ENCODE measurements around the gene DNAH6. TPM values are rescaled to one million over a fixed set of nuclear protein-coding genes. Genes with fewer than 3 reads are reported as not detected.
A peak's percentile ranks its signal among the peaks of the same experiment; 100 is the strongest.

Gene DNAH6
- total and polyA plus RNA-seq, 2 of the 8 experiments (the other 6 are each of a cell fraction or from before 2014, with no cell fraction given), result 0.06 to 0.43 TPM

- Histone ChIP-seq H3K23me2 (ENCODE audit: low read depth, low read length) (no peaks in the 10 kb centered on the region), H2BK5ac (ENCODE audit: low read depth, low read length) (no peak overlapping the region), H3K4me2 (ENCODE audit: insufficient read depth in 1 of 2, low read depth in 2 of 2, low read length in 2 of 2) (no peak overlapping the region), H2BK12ac (ENCODE audit: low read depth, low read length) (no peak overlapping the region), H3K27me3 (replicated peaks in 1 of 4; ENCODE audit: control insufficient read depth in 3 of 4, extremely low read depth in 1 of 4, insufficient read depth in 3 of 4, low read length in 3 of 4) (peaks cover 4 to 8% (median 6%) of the 10 kb centered on the region in 4 experiments), H3K4ac (replicated peaks; ENCODE audit: insufficient read length, low read depth, low read length) (no peak overlapping the region), H2AFZ (ENCODE audit: low read length) (no peak overlapping the region), H3K36me3 (ENCODE audit: control insufficient read depth in 2 of 4, insufficient read depth in 4 of 4, low read length in 3 of 4) (no peaks in the 10 kb centered on the region), H3K56ac (replicated peaks; ENCODE audit: insufficient read length, low read depth, low read length) (no peak overlapping the region), H3K9me3 (ENCODE audit: insufficient read depth in 2 of 2, low read depth in 1 of 2, low read length in 1 of 2) (no peaks in the 10 kb centered on the region), H3K23ac (ENCODE audit: insufficient read length) (no peak overlapping the region), H4K8ac (ENCODE audit: extremely low read depth, insufficient read depth, low read length) (no peak overlapping the region), H3K79me2 (ENCODE audit: control insufficient read depth in 1 of 2, insufficient read depth in 2 of 2, low read length in 2 of 2) (no peaks in the 10 kb centered on the region; a peak in 1 of 4 replicates), H3K27ac (ENCODE audit: low read depth, low read length) (no peak overlapping the region), H4K91ac (replicated peaks; ENCODE audit: insufficient read length, low read length) (no peak overlapping the region), H3K18ac (ENCODE audit: extremely low read depth, low read length) (no peak overlapping the region), H3K4me1 (replicated peaks in 1 of 4; ENCODE audit: control insufficient read depth in 3 of 4, insufficient read depth in 4 of 4, low read length in 3 of 4) (peaks cover 0 to 6% (median 3%) of the 10 kb centered on the region in 4 experiments; a peak in 5 of 7 replicates), H3K79me1 (ENCODE audit: low read depth, low read length) (no peaks in the 10 kb centered on the region; the same call in none of the 2 replicates), H3K14ac (ENCODE audit: insufficient read length) (no peak overlapping the region), H2AK5ac (ENCODE audit: low read depth, low read length) (no peak overlapping the region), H2BK120ac (replicated peaks; ENCODE audit: low read depth, low read length) (no peak overlapping the region), H4K5ac (ENCODE audit: insufficient read length, low read depth, low read length) (no peak overlapping the region), H2BK20ac (ENCODE audit: low read length) (no peak overlapping the region), H3K9ac (replicated peaks in 1 of 4; ENCODE audit: extremely low read depth in 1 of 4, low read depth in 3 of 4, low read length in 3 of 4) (no peak overlapping the region), H4K20me1 (replicated peaks in 1 of 2; ENCODE audit: control insufficient read depth in 1 of 2, insufficient read depth in 2 of 2, low read length in 2 of 2) (no peaks in the 10 kb centered on the region), H3K4me3 (ENCODE audit: extremely low read depth in 1 of 4, insufficient read depth in 2 of 4, low read depth in 3 of 4, low read length in 4 of 4) (no peak overlapping the region), H2BK15ac (ENCODE audit: low read length) (0 out of 2 replicates have a peak overlapping the region, but pooled peaks have one; percentile 13)
- CTCF ChIA-PET (ENCODE audit: partially characterized antibody), result interaction anchor here (0.5 to 3.0 kb wide), 10 partner anchors 9 to 336 kb away, joined by 3 to 18 read pairs (median 4); no protein-coding TSS in a partner anchor
- FAIRE-seq (no peak), DNase-seq (ENCODE audit: low read depth in 1 of 2, low spot score in 2 of 2) (no peak)
- WGBS, 2 experiments (ENCODE audit: extremely low coverage in 1 of 2, insufficient coverage in 1 of 2, insufficient read length in 1 of 2, insufficient replicate concordance in 2 of 2, low coverage in 1 of 2, low lambda C conversion rate in 2 of 2, missing lambda C conversion rate in 1 of 2), result 86% methylated on average over 6 of the region's 6 CpGs; no CpG with 5 or more reads in 1 of the 2 experiments
- POLR2A ChIA-PET (ENCODE audit: partially characterized antibody), result interaction anchor here (1.2 to 1.4 kb wide), 2 partner anchors 19 to 74 kb away, joined by 3 to 4 read pairs; partner anchors contain the start of gene TRABD2A
- TF ChIP-seq SP2 (IDR thresholded peaks at IDR 0.05; ENCODE audit: low read length) (no peak), EGR1 (IDR thresholded peaks at IDR 0.05; ENCODE audit: borderline replicate concordance, low read depth, low read length) (no peak), CTBP2 (IDR thresholded peaks at IDR 0.05; ENCODE audit: borderline replicate concordance, insufficient read depth, insufficient read length, low read length) (no peak), TAF7 (optimal IDR thresholded peaks at IDR 0.05; ENCODE audit: borderline replicate concordance, low read depth, low read length) (no peak), SAP30 (IDR thresholded peaks at IDR 0.05; ENCODE audit: insufficient read depth, insufficient replicate concordance, low read length) (no peak), BCL11A (IDR thresholded peaks at IDR 0.05; ENCODE audit: low read depth in 2 of 2, low read length in 2 of 2) (no peak), RAD21 (IDR thresholded peaks at IDR 0.05 in 1 of 2, conservative IDR thresholded peaks at IDR 0.05 in 1 of 2; ENCODE audit: low read depth in 2 of 2, low read length in 2 of 2) (no peak), CHD2 (IDR thresholded peaks at IDR 0.05; ENCODE audit: low read length) (no peak), GTF2F1 (IDR thresholded peaks at IDR 0.05; ENCODE audit: borderline replicate concordance, low read depth, low read length) (no peak), CTCF (IDR thresholded peaks at IDR 0.05; ENCODE audit: control extremely low read depth in 1 of 3, insufficient read depth in 1 of 3, low read depth in 1 of 3, low read length in 3 of 3) (no peak), BACH1 (IDR thresholded peaks at IDR 0.05; ENCODE audit: low read length) (no peak)
Observed at GRCh38 chr2:84862006-84862405, 345.7 kb downstream of the DNAH6 start.
